Natural killer cell (primary cell): ENCODE measurements around the gene LENG1. TPM values are rescaled to one million over a fixed set of nuclear protein-coding genes. Genes with fewer than 3 reads are reported as not detected.

Source experiments
- ATAC-seq, 3 donors: fragments of 150-1000 bp in 2 of 3; fragments of 200-7000 bp in 1 of 3; cut with Tn5 transposase; 1 replicate in 1 of 3; 2 replicates in 2 of 3; pipeline ENCODE4 v1.10.0; 2021; ENCODE audit warnings: mild to moderate bottlenecking in 2 of 3, moderate library complexity in 2 of 3
- DNase-seq, 2 donors: peaks; one replicate each; pipeline versions ENCODE4 v3.0.0 to v3.0.0-alpha.2; 2013 to 2021; ENCODE audit warnings: mixed read lengths in 1 of 2
- H3K27ac ChIP-seq: one replicate; pipeline ENCODE4 v1.5.1; 2013; ENCODE audit warnings: mild to moderate bottlenecking, low read length
- H3K27me3 ChIP-seq: one replicate; pipeline ENCODE4 v1.6.1; 2013; ENCODE audit warnings: low read length; ENCODE audit not compliant: control insufficient read depth, insufficient read depth
- H3K36me3 ChIP-seq: one replicate; pipeline ENCODE4 v1.6.1; 2013; ENCODE audit warnings: low read length; ENCODE audit not compliant: control insufficient read depth, insufficient read depth
- H3K4me1 ChIP-seq: one replicate; pipeline ENCODE4 v1.6.1; 2013; ENCODE audit warnings: low read length; ENCODE audit not compliant: control insufficient read depth, insufficient read depth
- H3K4me3 ChIP-seq: one replicate; pipeline ENCODE4 v1.5.1; 2013; ENCODE audit warnings: low read length
- H3K9me3 ChIP-seq: one replicate; pipeline ENCODE4 v1.6.1; 2013; ENCODE audit warnings: low read length; ENCODE audit not compliant: control insufficient read depth, insufficient read depth
- H3K27ac Mint-ChIP-seq, 2 donors: one replicate each; pipeline ENCODE4 v1.8.0; 2022; ENCODE audit warnings: mild to moderate bottlenecking in 2 of 2, mixed read lengths in 2 of 2, moderate library complexity in 1 of 2
- H3K27me3 Mint-ChIP-seq, 2 donors: one replicate each; pipeline ENCODE4 v1.8.0; 2022; ENCODE audit warnings: low read depth in 2 of 2, mixed read lengths in 2 of 2
- H3K36me3 Mint-ChIP-seq: one replicate; pipeline ENCODE4 v1.8.0; 2022; ENCODE audit warnings: mixed read lengths
- H3K4me1 Mint-ChIP-seq, 2 donors: one replicate each; pipeline ENCODE4 v1.8.0; 2022; ENCODE audit warnings: mixed read lengths in 2 of 2
- H3K4me3 Mint-ChIP-seq: one replicate; pipeline ENCODE4 v1.8.0; 2022; ENCODE audit warnings: mild to moderate bottlenecking, moderate library complexity, mixed read lengths
- H3K9me3 Mint-ChIP-seq, 2 donors: one replicate each; pipeline ENCODE4 v1.8.0; 2022; ENCODE audit warnings: mixed read lengths in 2 of 2
- WGBS: methylation state at CpG from one replicate; pipeline ENCODE4 v1.1.7; 2013; ENCODE audit warnings: missing lambda C conversion rate; ENCODE audit not compliant: insufficient coverage; 5-methylcytosine and 5-hydroxymethylcytosine counted together
- intact Hi-C: fragments of 100-400 bp; cut with micrococcal nuclease; formaldehyde crosslinking; loops from one replicate; pipeline ENCODE4 v1.14.2; 2022
- total RNA-seq, 4 donors: library from RNA; stranded (reverse); fragments of 120-200 nt in 1 of 4; gene quantifications; one replicate each; pipeline versions ENCODE4 v1.2.3 to v1.2.4, GENCODE V29; 2013 to 2022
- TF ChIP-seq, protein P1 (sequence below): fragments of 200-600 bp; IDR thresholded peaks from one replicate; pipeline ENCODE4 v1.8.0; 2022; ENCODE audit warnings: antibody characterized with exemption

The LENG1 gene
- total RNA-seq, 3 donors from 2014 or later (not counting 1 experiment from before 2014, with no cell fraction given) = 8.3 to 9.4 (median 9.1) TPM

DNA sequence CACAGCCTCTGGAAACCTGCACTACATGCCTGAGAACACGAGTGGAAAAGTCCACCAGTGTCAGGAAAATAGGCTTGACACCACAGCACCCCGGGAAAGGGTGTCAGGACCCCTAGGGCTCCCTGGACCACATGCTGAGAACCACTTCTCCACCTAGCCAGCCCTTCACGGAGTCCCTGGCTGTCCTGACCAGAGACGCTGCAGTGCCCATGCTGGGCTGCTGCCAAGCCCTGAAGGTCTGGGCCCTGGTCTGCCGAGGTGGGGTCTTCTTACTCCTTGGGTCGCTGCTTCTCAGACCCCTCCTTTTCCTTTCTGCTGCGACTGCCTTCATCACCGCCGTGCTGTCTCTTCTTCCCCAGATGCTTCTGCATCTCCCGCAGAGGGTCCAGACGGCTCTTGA is 3.0 kb downstream of the LENG1 start:
- Histone ChIP-seq H3K36me3 (peaks cover 61% of the 10 kb centered on the region), H3K27me3 (no peaks in the 10 kb centered on the region), H3K9me3 (no peaks in the 10 kb centered on the region), H3K4me1 (peaks cover 29% of the 10 kb centered on the region), H3K27ac (no peak overlapping the region), H3K4me3 (no peak overlapping the region)
- Mint-ChIP-seq H3K4me1 (peaks cover 37 to 46% of the 10 kb centered on the region in 2 donors), H3K27ac (peak overlapping the region; percentile 70 to 83), H3K36me3 (no peaks in the 10 kb centered on the region), H3K27me3 (no peaks in the 10 kb centered on the region), H3K4me3 (no peak overlapping the region), H3K9me3 (no peaks in the 10 kb centered on the region)
- no peak for DNase-seq
- 97% methylated on average over 11 of the region's 11 CpGs for WGBS
- intact Hi-C loops = no loop called here
- no peak for ATAC-seq
- TF ChIP-seq, protein P1, sequence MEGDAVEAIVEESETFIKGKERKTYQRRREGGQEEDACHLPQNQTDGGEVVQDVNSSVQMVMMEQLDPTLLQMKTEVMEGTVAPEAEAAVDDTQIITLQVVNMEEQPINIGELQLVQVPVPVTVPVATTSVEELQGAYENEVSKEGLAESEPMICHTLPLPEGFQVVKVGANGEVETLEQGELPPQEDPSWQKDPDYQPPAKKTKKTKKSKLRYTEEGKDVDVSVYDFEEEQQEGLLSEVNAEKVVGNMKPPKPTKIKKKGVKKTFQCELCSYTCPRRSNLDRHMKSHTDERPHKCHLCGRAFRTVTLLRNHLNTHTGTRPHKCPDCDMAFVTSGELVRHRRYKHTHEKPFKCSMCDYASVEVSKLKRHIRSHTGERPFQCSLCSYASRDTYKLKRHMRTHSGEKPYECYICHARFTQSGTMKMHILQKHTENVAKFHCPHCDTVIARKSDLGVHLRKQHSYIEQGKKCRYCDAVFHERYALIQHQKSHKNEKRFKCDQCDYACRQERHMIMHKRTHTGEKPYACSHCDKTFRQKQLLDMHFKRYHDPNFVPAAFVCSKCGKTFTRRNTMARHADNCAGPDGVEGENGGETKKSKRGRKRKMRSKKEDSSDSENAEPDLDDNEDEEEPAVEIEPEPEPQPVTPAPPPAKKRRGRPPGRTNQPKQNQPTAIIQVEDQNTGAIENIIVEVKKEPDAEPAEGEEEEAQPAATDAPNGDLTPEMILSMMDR = no peak

DNA sequence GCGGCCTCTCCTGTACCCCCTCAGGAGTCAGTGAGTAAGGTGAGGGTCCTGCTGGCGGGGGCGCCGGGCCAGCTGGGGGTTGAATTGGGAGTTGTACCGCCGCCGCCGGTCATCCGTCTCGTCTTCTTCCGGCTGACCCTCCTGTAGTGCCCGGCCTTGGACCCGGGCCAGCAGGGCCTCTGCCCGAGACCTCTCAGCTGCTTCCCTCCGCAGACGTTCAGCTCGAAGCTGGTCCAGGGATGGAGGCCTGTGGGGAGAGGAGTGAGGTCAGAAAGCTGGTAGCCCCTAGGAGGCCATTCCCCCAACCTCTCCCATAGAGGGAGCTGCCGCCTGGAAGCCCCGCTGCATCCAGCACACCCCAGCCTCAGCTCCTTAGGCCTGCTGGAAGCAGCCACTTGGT is 3.8 kb downstream of the LENG1 start:
- intact Hi-C loops = no loop called here
- WGBS = 93% methylated on average over 16 of the region's 19 CpGs
- Histone ChIP-seq H3K27ac (no peak overlapping the region), H3K27me3 (no peaks in the 10 kb centered on the region), H3K9me3 (no peaks in the 10 kb centered on the region), H3K4me1 (peaks cover 26% of the 10 kb centered on the region), H3K4me3 (no peak overlapping the region), H3K36me3 (peaks cover 65% of the 10 kb centered on the region)
- Mint-ChIP-seq H3K27ac (no peak overlapping the region), H3K9me3 (no peaks in the 10 kb centered on the region), H3K4me3 (no peak overlapping the region), H3K36me3 (no peaks in the 10 kb centered on the region), H3K4me1 (peaks cover 33 to 40% of the 10 kb centered on the region in 2 donors), H3K27me3 (no peaks in the 10 kb centered on the region)
- ATAC-seq (no peak), DNase-seq (no peak)
- TF ChIP-seq, protein P1 = no peak

DNA sequence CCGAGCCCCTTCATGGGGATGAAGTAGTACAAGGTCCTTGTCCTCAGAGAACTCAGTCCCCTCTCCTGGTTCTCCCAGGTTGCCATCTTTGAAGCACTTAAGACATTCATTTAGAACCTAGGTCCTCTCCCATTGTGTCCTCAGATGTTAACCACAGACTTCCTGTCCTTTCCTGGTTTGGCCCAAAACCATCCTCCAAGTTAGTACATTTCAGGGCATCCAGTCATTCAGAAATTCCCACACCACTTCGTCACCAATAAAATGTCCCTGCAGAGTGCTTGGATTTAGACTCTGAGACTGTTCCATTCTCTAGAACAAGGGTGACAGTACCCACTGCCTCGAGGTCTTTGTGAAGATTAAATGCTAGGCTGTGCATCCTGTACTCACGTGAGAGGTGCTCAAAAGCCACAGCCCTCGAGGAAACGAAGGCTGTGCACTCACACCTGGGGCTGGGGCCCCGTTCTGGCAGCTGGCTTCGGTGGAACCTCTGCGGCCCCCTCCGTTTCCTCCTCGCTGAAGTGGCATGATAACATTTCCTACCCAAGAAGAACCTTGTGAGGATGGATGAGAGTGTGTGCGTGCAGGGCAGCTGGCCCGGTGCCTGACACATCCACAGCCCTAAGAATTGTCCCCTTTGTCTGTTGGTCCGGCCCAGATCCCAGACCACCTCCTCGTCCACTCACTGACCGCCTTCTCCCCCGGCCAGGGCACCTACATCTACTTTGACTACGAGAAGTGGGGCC is 4.7 kb downstream of the LENG1 start:
- peak overlapping the region; percentile 41 to 78 for H3K27ac Mint-ChIP-seq
- no peaks in the 10 kb centered on the region for H3K27me3 ChIP-seq
- peaks cover 71% of the 10 kb centered on the region for H3K36me3 ChIP-seq
- no peak overlapping the region for H3K4me3 ChIP-seq
- ATAC-seq = no peak
- no peak overlapping the region for H3K27ac ChIP-seq
- H3K9me3 ChIP-seq = no peaks in the 10 kb centered on the region
- 53% methylated on average over 16 of the region's 18 CpGs for WGBS
- no peak overlapping the region for H3K4me3 Mint-ChIP-seq
- DNase-seq = peak in 1 of 2 donors; percentile 72
- H3K9me3 Mint-ChIP-seq = no peaks in the 10 kb centered on the region
- H3K4me1 Mint-ChIP-seq = peaks cover 24 to 34% of the 10 kb centered on the region in 2 donors
- intact Hi-C loops = no loop called here
- no peaks in the 10 kb centered on the region for H3K27me3 Mint-ChIP-seq
- H3K4me1 ChIP-seq = peaks cover 17% of the 10 kb centered on the region
- H3K36me3 Mint-ChIP-seq = peaks cover 3% of the 10 kb centered on the region
- TF ChIP-seq, protein P1 = no peak
